Fibroblast of gingiva (primary cell): ENCODE data around the gene CMAS.
A peak's percentile ranks its signal among the peaks of the same experiment; 100 is the strongest.
"Not testable (repeated sequence)": the region's sequence is repeated elsewhere in the genome, so short reads cannot be mapped to it uniquely, and the experiment has no call there.

Source experiments
- DNase-seq: peaks from one replicate; pipeline ENCODE4 v3.0.0-alpha.2; 2011; ENCODE audit warnings: low read depth

The CMAS gene

DNA sequence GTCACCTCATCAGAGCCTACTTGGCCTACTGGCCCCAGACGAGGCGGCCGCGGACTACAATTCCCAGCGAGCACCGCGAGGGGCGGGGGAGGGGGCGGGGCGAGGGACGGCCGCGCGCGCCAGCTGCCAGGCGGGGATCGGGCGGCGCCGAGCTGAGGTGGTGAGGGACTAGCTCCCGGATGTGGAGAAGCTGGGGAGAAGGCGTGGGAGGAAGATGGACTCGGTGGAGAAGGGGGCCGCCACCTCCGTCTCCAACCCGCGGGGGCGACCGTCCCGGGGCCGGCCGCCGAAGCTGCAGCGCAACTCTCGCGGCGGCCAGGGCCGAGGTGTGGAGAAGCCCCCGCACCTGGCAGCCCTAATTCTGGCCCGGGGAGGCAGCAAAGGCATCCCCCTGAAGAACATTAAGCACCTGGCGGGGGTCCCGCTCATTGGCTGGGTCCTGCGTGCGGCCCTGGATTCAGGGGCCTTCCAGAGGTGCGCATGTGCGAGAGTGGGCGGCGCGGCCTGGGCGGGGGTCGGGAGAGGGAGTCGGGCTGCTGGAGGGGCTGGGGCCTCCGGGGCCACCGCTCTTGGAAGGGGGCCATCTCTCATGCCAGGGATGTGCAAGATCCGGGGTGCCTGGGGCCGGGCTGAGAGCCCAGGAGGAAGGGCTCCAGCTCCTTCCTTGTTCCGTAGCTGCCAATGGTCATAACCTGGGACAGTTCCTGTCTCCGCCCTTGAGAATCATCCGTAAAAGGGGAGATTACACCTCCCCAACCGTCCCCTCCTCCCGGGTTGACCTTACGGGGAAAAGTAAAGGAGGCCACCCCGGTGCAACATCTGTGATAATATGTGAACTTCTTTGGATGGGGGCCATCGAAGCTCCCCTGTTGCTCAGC is at the start of gene CMAS:
Gene CMAS, plus strand, starts transcription at position 129 of the 878 bp plus-strand sequence. Its CDS starts 86 bp downstream, at position 215.
- peak; percentile 68 for DNase-seq

DNA sequence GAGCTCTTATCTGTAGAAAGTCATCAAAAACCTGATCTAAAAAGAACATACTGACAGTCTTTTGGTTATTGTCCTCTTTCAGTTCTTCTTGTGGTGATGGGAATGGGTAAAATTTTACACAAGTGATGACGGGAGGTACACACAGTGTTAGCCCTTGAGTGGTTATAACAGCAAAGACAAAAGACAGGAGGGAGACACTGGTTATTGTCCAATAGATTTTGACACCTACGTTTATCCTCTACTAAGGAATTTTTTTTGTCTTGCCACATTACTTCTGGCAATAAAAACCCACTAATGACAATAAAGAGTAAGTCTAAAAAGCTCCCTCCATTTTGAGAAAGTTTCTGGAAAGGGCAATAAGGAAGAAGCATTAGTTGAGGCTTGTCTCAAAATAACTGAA is 47.7 kb upstream of the CMAS start:
- DNase-seq, result no peak

GRCh38 chr12:21998782-21999181 is 47.2 kb upstream of the CMAS start:
- DNase-seq, result no peak

GRCh38 chr12:22002430-22002829 is 43.6 kb upstream of the CMAS start:
- no peak for DNase-seq

DNA sequence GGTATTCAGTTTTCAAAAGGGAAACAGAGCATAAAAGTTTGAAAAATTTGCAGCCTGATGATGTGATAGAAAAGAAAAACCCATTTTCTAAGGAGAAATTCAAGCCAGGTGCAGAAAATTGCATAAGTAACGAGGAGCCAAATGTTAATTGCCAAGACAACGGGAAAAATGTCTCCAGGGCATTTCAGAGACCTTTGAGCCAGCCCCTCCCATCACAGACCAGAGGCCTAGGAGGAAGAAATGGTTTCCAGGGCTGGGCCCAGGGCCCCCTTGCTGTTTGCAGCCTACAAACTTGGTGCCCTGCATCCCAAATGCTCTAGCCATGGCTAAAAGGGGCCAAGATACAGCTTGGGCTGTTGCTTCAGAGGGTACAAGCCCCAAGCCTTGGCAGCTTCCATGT is 38.2 kb upstream of the CMAS start:
- DNase-seq, result not testable (repeated sequence)

- DNase-seq, result no peak
Observed at GRCh38 chr12:22008196-22008595, 37.8 kb upstream of the CMAS start.

- DNase-seq, result no peak
Observed at GRCh38 chr12:22014041-22014782, 31.8 kb upstream of the CMAS start.

GRCh38 chr12:22014783-22015144 is 31.3 kb upstream of the CMAS start:
- no peak for DNase-seq

DNA sequence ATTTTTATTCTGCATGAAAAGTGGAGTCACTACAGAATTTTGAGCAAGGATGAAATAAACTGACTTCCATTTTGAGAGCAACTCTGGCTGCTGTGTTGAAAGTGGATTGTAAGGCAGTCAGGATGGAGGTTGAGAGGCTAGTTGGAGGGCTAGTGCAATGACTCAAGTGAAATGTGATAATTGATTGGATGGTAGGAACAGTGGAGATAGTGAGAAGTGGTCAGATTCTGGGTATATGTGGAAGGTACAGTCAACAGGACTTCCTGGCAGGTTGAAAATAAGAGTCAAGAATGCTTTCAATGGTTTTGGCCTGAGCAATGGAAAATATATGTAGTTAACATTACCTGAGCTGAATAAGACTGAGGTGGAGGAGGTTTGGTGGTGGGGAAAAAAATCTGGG is 29.0 kb upstream of the CMAS start:
- no peak for DNase-seq

DNA sequence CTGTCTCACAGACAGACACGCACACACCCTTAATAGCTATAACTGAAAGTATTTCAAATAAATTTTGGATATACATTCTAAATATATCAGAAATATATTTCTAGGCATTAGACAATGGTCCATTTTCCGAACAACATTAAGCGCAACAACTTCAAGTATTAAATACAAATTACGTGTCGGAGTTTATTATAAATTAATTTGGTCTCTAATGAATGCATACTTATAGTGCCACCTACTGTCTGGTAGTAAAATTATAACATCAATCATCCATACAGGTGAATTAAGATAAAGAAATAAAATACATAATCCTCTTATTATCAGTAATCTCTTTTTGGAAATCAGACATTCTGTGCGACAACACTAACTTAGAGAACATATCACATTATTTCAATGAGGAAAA is 27.2 kb upstream of the CMAS start:
- DNase-seq, result no peak

DNA sequence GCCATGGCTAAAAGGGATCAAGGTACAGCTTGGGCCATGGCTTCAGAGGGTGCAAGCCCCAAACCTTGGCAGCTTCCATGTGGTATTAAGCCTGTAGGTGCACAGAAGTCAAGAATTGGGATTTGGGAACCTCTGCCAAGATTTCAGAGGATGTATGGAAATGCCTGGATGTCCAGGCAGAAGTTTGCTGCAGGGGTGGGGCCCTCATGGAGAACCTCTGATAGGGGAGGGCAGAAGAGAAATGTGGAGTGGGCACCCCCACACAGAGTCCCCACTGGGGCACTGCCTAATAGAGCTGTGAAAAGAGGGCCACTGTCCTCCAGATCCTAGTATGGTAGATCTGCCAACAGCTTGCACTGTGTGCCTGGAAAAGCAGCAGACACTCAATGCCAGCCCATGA is 22.5 kb upstream of the CMAS start:
- DNase-seq, result not testable (repeated sequence)

- no peak for DNase-seq
Observed at GRCh38 chr12:22029491-22029890, 16.5 kb upstream of the CMAS start.

DNA sequence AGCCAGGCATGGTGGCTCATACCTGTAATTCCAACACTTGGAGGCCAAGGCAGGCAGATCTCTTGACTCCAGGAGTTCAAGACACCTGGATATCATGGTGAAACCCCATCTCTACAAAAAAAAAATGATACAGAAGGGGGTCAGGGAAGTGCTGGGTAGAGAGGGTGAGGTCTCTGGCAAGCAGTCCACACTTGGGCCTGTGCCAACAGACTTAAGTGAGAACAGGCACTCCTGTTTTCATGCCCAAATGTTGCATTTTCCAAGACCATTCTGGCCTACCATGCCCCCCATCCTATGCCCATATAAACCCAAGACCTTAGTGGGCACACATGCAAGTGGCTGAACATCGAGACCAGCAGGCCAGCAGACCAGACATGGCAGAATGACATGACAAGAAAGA is 16.0 kb upstream of the CMAS start:
- no peak for DNase-seq

DNA sequence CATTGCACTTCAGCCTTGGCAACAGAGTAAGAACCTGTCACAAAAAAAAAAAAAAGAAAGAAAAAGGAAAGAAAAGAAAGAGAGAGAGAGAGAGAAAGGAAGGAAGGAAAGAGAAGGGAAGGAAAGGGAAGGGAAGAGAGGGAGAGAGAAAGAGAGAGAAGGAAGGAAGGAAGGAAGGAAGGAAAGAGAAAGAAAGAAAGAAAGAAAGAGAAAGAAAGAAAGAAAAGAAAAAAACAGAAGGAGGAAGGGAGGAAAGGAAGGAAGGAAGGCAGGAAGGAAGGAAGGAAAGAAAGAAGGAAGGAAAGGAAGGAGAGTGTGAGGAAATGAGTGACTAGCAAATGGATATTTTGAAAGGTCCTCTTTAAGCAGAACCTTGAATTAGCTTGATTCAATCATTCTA is 13.3 kb upstream of the CMAS start:
- no peak for DNase-seq

GRCh38 chr12:22034709-22035506 is 11.1 kb upstream of the CMAS start:
- no peak for DNase-seq

DNA sequence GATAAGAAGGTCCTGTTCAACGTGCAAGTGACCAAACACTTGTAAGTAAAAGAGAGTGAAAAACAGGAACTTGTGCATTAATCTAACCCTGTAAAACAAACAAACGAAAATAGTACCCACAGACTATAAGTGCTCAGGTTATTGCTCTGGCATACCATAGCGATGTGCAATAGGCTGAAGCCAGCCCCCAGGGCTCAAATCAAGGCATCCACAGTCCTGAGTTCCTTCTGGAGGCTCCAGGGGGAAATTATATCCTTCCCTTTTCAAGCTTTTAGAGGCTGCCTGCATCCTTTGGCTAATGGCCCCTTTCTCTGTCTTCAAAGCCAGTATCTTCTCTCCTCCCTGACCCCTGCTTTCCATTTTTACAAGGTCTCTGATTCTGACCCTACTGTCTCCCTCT is 8.1 kb upstream of the CMAS start:
- DNase-seq, result no peak

- DNase-seq, result no peak
Observed at GRCh38 chr12:22038734-22039133, 7.3 kb upstream of the CMAS start.

DNA sequence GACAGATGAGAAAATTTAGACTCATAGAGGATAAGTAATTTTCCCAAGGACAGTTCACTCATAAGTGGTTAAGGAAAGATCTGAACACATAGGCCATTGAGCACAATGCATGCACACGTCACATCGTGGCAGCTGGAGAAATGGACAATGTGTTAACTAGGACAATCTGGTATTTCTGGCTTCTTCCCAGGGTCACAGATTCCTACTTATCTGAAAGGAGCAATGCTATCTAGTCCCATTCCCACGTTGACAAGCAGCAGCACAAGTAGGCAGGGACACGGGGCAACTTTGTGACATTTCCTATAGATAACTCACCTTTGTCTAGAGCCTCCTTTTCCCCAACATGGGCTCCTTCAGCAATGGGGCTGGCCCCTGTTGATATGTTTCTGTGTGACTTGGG is 6.7 kb upstream of the CMAS start:
- no peak for DNase-seq

DNA sequence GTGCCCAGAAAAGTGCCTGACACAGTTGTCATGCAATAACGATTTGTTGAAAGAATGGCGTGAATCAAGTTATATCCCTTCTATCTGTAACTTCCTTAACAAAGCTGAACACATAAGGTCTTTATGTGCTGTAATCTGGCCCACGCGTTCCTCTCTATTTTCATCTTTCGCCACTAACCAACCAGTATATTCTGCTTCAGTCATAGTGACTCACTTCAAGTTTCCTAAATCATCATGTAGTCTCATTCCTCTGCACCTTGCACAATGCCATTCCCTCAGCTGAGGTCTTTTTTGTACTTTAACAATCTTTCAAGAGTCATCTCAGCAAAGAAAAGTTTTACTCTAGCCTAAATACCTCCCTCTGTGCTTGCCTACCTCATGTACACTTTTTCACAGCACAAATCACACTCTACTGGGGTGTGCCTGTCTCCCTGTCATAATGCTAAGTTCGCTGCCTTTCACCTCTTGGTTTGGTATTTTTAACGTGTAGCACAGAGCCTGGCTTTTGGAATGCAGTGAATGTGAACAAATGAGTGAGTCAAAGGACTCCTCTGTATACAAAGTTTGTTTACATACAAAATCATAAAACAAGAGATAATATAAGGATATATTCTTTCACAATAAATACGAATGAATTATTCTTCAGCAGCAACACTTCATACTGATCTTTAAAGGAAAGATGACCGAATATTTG is 2.9 kb upstream of the CMAS start:
- peak; percentile 57 for DNase-seq

DNA sequence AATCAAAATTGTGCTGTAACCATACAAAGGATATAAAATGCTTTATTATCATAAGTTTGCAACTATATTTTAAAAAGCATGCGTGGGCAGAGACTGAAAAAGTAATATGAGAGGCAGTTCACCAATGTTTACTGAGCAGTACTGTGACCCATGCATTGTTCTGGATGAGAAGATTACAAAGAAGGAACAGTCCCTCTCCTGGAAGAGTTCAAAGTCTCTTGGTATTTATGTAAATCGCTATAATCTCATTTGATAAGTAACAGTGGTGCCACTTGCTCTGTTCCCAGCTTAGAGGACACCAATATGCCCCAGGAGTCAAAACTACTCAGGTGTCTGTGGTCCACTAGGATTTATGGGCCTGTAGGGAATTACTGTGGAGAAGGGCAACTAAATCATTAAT is 2.1 kb upstream of the CMAS start:
- DNase-seq, result no peak

DNA sequence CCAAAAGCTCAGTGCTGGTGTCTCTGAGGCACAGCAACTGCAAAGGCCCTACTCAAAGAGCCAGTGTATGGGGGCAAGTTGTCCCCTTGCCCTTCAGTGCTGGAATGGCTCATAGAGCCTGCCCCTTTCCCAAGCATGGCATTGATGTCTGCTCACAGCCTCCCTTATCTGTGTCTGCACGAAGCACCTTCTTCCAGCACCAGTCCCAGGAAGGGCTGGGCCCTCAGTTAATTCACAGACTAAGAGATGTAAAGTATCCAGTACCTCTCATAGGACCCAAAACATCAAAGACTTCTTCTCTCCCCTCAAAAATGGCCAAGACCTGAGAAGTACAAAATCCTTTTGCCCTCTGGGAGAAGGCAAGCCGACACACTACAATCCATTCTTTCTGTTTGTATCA is 1.6 kb upstream of the CMAS start:
- DNase-seq, result no peak

DNA sequence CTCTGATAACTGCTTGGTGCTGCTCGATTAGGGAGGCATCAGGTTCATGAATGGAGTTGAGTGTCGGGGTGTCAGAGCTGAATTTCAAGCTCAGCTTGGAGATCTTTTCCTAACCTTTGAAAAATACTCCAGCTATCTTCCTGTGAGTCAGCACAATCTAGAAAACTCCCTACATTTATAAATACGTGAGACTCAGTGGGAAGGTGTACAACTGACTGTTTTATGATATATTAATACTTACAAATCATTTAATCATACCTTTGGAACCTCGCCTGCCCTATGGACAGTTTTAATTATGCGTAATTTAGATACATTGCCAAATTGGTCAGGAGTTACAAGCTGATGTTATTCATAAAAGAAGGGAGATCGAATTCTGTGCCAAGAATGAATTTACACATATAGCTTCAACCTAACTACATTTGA is 961 bp downstream of the CMAS start:
- DNase-seq, result no peak
